Upper lobe of left lung (tissue), 4 donors: ENCODE results near the gene GFER.

Source experiments
- EP300 ChIP-seq, 4 donors: sonication (generic); formaldehyde crosslinking; IDR thresholded peaks; one replicate each; pipeline ENCODE4 v1.5.1; 2017; ENCODE audit warnings: antibody characterized with exemption in 4 of 4, control low read depth in 2 of 4
- POLR2A ChIP-seq, 4 donors: fragments of 450-650 bp; IDR thresholded peaks; one replicate each; pipeline ENCODE4 v1.5.1; 2016 to 2017; ENCODE audit warnings: antibody characterized with exemption in 4 of 4, mild to moderate bottlenecking in 2 of 4
- POLR2AphosphoS5 ChIP-seq, 2 donors: sonication (generic); formaldehyde crosslinking; IDR thresholded peaks; one replicate each; pipeline ENCODE4 v1.5.1; 2017; ENCODE audit warnings: antibody characterized with exemption in 2 of 2
- TF ChIP-seq, protein P1 (sequence below), 6 experiments: fragments of 450-650 bp in 4 of 6; fragments of 200-600 bp in 2 of 6; sonication (generic) in 2 of 6; IDR thresholded peaks; one replicate each; pipeline ENCODE4 v1.5.1; 2016 to 2019; ENCODE audit warnings: antibody characterized with exemption in 6 of 6

DNA sequence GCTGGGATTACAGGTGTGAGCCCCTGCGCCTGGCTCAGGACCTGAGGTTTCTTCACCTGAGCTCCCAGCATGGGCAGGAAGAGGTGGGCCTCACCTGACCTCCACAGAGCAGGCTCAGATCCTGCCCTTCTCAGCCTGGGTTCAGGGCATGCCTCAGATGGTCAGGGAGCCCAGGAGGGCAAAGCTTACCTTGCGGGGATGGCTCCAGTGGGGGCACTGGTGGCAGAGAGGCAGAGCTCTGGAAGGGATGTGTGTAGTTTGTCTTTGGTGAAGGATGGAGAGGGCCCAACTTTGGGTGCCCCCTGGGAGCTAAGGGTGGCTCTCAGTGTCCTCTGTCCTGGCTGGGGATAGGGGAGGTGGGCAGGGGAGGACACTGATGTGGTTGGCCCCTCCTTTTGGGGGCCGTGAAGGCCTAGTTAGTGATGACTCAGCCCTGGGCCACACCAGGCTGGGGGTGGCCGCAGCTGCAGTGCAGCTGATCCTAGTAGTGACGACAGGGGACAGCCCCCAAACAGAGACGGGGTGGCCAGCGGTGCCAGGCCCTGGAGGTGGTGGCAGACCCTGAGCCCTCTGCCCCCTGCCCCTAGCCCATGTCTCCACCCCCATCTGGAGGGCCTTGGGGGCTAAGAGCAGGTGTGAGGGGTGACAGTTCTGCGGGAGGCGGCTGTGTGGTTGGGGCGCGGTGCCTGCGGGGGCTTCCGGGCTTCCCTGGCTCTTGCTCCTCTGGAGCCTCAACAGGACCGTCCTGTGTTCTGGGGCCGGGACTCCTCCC lies 48.5 kb downstream of the GFER start:
- TF ChIP-seq, protein P1, sequence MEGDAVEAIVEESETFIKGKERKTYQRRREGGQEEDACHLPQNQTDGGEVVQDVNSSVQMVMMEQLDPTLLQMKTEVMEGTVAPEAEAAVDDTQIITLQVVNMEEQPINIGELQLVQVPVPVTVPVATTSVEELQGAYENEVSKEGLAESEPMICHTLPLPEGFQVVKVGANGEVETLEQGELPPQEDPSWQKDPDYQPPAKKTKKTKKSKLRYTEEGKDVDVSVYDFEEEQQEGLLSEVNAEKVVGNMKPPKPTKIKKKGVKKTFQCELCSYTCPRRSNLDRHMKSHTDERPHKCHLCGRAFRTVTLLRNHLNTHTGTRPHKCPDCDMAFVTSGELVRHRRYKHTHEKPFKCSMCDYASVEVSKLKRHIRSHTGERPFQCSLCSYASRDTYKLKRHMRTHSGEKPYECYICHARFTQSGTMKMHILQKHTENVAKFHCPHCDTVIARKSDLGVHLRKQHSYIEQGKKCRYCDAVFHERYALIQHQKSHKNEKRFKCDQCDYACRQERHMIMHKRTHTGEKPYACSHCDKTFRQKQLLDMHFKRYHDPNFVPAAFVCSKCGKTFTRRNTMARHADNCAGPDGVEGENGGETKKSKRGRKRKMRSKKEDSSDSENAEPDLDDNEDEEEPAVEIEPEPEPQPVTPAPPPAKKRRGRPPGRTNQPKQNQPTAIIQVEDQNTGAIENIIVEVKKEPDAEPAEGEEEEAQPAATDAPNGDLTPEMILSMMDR (IDR thresholded peaks at IDR 0.05): no peak
- TF ChIP-seq POLR2AphosphoS5 (IDR thresholded peaks at IDR 0.05) (peak in 1 of 2 donors; percentile 1), POLR2A (IDR thresholded peaks at IDR 0.05) (no peak), EP300 (IDR thresholded peaks at IDR 0.05) (no peak)
